ENCODE results near the gene SLC25A23.
"Not testable (repeated sequence)": the region's sequence is repeated elsewhere in the genome, so short reads cannot be mapped to it uniquely, and the experiment has no call there.

The SLC25A23 gene

GRCh38 chr19:6412447-6413091, 47.0 kb downstream of the SLC25A23 start:
- H3K27ac ChIP-seq = no peak overlapping the region
- DNase-seq (ENCODE audit: low read depth, low spot score) = no peak

- H3K27ac ChIP-seq = no peak overlapping the region
- no peak for DNase-seq (ENCODE audit: low read depth, low spot score)
Measured at GRCh38 chr19:6412061-6412446, 47.5 kb downstream of the SLC25A23 start.

GRCh38 chr19:6409346-6409745, 50.2 kb downstream of the SLC25A23 start:
- DNase-seq (ENCODE audit: low read depth, low spot score) = no peak
- H3K27ac ChIP-seq = no peak overlapping the region

GRCh38 chr19:6406401-6406800, 53.2 kb downstream of the SLC25A23 start:
- no peak for DNase-seq (ENCODE audit: low read depth, low spot score)
- H3K27ac ChIP-seq = no peak overlapping the region

- no peak overlapping the region for H3K27ac ChIP-seq
- DNase-seq (ENCODE audit: low read depth, low spot score) = no peak
Measured at GRCh38 chr19:6402837-6403608, 56.6 kb downstream of the SLC25A23 start.

- no peak overlapping the region for H3K27ac ChIP-seq
- DNase-seq (ENCODE audit: low read depth, low spot score) = no peak
Measured at GRCh38 chr19:6402058-6402457, 57.5 kb downstream of the SLC25A23 start.

- not testable (repeated sequence) for DNase-seq (ENCODE audit: low read depth, low spot score); H3K27ac ChIP-seq
Measured at GRCh38 chr19:6400062-6400944, 59.3 kb downstream of the SLC25A23 start.

GRCh38 chr19:6396305-6396704, 63.3 kb downstream of the SLC25A23 start:
- H3K27ac ChIP-seq = no peak overlapping the region
- no peak for DNase-seq (ENCODE audit: low read depth, low spot score)

GRCh38 chr19:6394831-6395230, 64.8 kb downstream of the SLC25A23 start:
- no peak for DNase-seq (ENCODE audit: low read depth, low spot score)
- no peak overlapping the region for H3K27ac ChIP-seq

GRCh38 chr19:6393983-6394412, 65.6 kb downstream of the SLC25A23 start:
- H3K27ac ChIP-seq = peak overlapping the region; percentile 78
- DNase-seq (ENCODE audit: low read depth, low spot score) = no peak

- peak; percentile 36 for DNase-seq (ENCODE audit: low read depth, low spot score)
- peak within 1 kb of the TSS; percentile 78 for H3K27ac ChIP-seq
Measured at GRCh38 chr19:6393074-6393982, 66.3 kb downstream of the SLC25A23 start, which contains the start of gene GTF2F1. Gene GTF2F1 (minus strand): TSS chr19:6393164. CDS start chr19:6392995, 169 bp downstream.

- H3K27ac ChIP-seq = peak overlapping the region; percentile 78
- DNase-seq (ENCODE audit: low read depth, low spot score) = no peak
Measured at GRCh38 chr19:6392221-6393073, 67.1 kb downstream of the SLC25A23 start.

Measured in epithelial cell of prostate (primary cell).